ENCODE results near the gene ZNF432. TPM values are rescaled to one million over a fixed set of nuclear protein-coding genes. Genes with fewer than 3 reads are reported as not detected.

Gene ZNF432
- total and polyA plus RNA-seq, 2 of the 13 experiments (the other 11 are each of a cell fraction or from before 2014, with no cell fraction given) = 4.1 to 8.7 TPM

DNA sequence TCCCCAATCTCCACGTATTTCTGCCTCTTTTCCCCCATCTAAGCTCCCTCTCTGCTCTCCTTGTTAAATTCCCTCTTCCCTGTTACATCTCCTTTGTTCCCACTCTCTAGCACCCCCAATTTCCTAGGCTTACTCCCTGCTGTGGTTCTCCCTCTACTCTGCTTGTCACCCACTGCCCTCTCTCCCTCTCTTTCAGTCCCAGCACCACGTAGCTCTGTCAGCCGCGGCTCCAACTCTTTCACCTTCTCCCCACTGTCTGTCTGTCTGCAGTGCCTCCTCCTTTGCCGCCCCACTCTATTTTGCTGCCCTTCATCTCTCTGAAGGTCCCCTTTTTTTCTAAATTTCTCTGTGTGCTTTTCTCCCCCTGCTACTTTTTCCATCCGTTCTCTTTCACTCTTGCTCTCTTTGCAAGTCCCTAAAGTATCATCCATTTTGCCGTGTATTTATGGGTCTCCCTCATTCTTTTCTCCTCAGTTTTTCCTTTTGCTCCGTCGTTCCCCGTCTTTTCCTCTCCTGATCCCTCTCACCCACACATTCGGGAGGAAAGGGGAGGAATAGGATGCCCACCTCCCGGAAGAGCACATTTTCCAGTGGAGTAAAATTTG is 46.0 kb upstream of the ZNF432 start:
- Histone ChIP-seq H3K36me3 (replicated peaks in 1 of 2; ENCODE audit: control insufficient read depth in 1 of 2, insufficient read depth in 2 of 2, low read length in 2 of 2) (peaks cover 4 to 28% of the 10 kb centered on the region in 2 experiments; a peak in 4 of 5 replicates), H3K27ac (ENCODE audit: extremely low read length, insufficient read depth, low read length) (peak overlapping the region; percentile 81), H3K4me3 (replicated peaks in 1 of 3; ENCODE audit: insufficient read depth in 1 of 3, low read depth in 2 of 3, low read length in 3 of 3) (peak overlapping the region; percentile 86 to 98 (median 90)), H3K79me2 (ENCODE audit: insufficient read depth, low read length) (peaks cover 31% of the 10 kb centered on the region), H3K4me2 (ENCODE audit: low read depth, low read length) (peak overlapping the region; percentile 77), H3K27me3 (ENCODE audit: control insufficient read depth in 1 of 2, insufficient read depth in 2 of 2, low read length in 2 of 2) (peaks cover 0 to 3% of the 10 kb centered on the region in 2 experiments; a peak in 1 of 5 replicates), H3K4me1 (ENCODE audit: insufficient read depth, low read length) (peaks cover 31% of the 10 kb centered on the region; the same call in 1 of the 2 replicates), H3K9me3 (ENCODE audit: low read length) (peaks cover 48% of the 10 kb centered on the region), H3K9ac (ENCODE audit: insufficient read depth, low read depth, low read length) (peak overlapping the region; percentile 97), H2AFZ (ENCODE audit: low read length) (no peak overlapping the region), H4K20me1 (ENCODE audit: insufficient read depth, low read length) (no peaks in the 10 kb centered on the region)
- no peak for FAIRE-seq
- in situ Hi-C loops (cut with HindIII; ENCODE audit: extremely low pct_ligation_motif_present, low pct_unique_long_range_greater_than_20kb) (no loop called here), intact Hi-C loops (cut with micrococcal nuclease; ENCODE audit: unreplicated experiment) (loop anchor here (10.0 kb wide), 1 partner anchor 50 kb away; the partner anchor contains the start of gene ZNF432)
- ATAC-seq = peak; percentile 68
- CTCF ChIA-PET (ENCODE audit: low intra/inter-chr PET ratio, low total read pairs) = no interaction called here
- no TSS peak for BruUV-seq (replicated peaks)
- POLR2A ChIA-PET = no interaction called here
- TF ChIP-seq HDAC1 (CRISPR knock-in tag; IDR thresholded peaks at IDR 0.05) (peak; percentile 4; the same call in 1 of the 2 replicates), ZNF549 (CRISPR knock-in tag; IDR thresholded peaks at IDR 0.05) (no peak), ZNF337 (CRISPR knock-in tag; IDR thresholded peaks at IDR 0.05; ENCODE audit: borderline replicate concordance, low read depth) (0 out of 2 replicates have a peak, but pooled peaks have one; percentile 3)
- no peak for DNase-seq (ENCODE audit: low spot score)
- WGBS (ENCODE audit: low lambda C conversion rate) = 4% methylated on average over 12 of the region's 12 CpGs

GRCh38 chr19:52086481-52086880 is 37.8 kb upstream of the ZNF432 start:
- Histone ChIP-seq H3K9ac (ENCODE audit: insufficient read depth, low read depth, low read length) (no peak overlapping the region), H3K4me3 (replicated peaks in 1 of 3; ENCODE audit: insufficient read depth in 1 of 3, low read depth in 2 of 3, low read length in 3 of 3) (no peak overlapping the region), H2AFZ (ENCODE audit: low read length) (no peak overlapping the region), H3K27me3 (ENCODE audit: control insufficient read depth in 1 of 2, insufficient read depth in 2 of 2, low read length in 2 of 2) (no peaks in the 10 kb centered on the region), H3K79me2 (ENCODE audit: insufficient read depth, low read length) (peaks cover 2% of the 10 kb centered on the region), H3K9me3 (ENCODE audit: low read length) (peaks cover 35% of the 10 kb centered on the region), H3K4me1 (ENCODE audit: insufficient read depth, low read length) (no peaks in the 10 kb centered on the region), H4K20me1 (ENCODE audit: insufficient read depth, low read length) (no peaks in the 10 kb centered on the region), H3K36me3 (replicated peaks in 1 of 2; ENCODE audit: control insufficient read depth in 1 of 2, insufficient read depth in 2 of 2, low read length in 2 of 2) (peaks cover 18 to 83% of the 10 kb centered on the region in 2 experiments), H3K4me2 (ENCODE audit: low read depth, low read length) (no peak overlapping the region), H3K27ac (ENCODE audit: extremely low read length, insufficient read depth, low read length) (no peak overlapping the region)
- ATAC-seq = no peak
- no TSS peak for BruUV-seq (replicated peaks)
- POLR2A ChIA-PET = no interaction called here
- in situ Hi-C loops (cut with HindIII; ENCODE audit: extremely low pct_ligation_motif_present, low pct_unique_long_range_greater_than_20kb) (no loop called here), intact Hi-C loops (cut with micrococcal nuclease; ENCODE audit: unreplicated experiment) (no loop called here)
- no peak for DNase-seq (ENCODE audit: low spot score)
- TF ChIP-seq, protein P1, sequence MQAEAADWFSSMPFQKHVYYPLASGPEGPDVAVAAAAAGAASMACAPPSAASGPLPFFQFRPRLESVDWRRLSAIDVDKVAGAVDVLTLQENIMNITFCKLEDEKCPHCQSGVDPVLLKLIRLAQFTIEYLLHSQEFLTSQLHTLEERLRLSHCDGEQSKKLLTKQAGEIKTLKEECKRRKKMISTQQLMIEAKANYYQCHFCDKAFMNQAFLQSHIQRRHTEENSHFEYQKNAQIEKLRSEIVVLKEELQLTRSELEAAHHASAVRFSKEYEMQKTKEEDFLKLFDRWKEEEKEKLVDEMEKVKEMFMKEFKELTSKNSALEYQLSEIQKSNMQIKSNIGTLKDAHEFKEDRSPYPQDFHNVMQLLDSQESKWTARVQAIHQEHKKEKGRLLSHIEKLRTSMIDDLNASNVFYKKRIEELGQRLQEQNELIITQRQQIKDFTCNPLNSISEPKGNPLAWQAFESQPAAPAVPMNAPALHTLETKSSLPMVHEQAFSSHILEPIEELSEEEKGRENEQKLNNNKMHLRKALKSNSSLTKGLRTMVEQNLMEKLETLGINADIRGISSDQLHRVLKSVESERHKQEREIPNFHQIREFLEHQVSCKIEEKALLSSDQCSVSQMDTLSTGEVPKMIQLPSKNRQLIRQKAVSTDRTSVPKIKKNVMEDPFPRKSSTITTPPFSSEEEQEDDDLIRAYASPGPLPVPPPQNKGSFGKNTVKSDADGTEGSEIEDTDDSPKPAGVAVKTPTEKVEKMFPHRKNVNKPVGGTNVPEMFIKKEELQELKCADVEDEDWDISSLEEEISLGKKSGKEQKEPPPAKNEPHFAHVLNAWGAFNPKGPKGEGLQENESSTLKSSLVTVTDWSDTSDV (CRISPR knock-in tag; IDR thresholded peaks at IDR 0.05) = no peak
- peak; percentile 66 for TF ChIP-seq FOSL2 (CRISPR knock-in tag; IDR thresholded peaks at IDR 0.05)
- FAIRE-seq = no peak
- CTCF ChIA-PET (ENCODE audit: low intra/inter-chr PET ratio, low total read pairs) = no interaction called here
